IPS DF 4.7 (cell line): ENCODE results near the gene TIAM1.

Experiments
- DNase-seq: peaks from one replicate; pipeline ENCODE4 v3.0.0-alpha.2; 2013; ENCODE audit warnings: low spot score; ENCODE audit errors: extremely low read depth

The TIAM1 gene

GRCh38 chr21:31356440-31356839, 12.4 kb upstream of the TIAM1 start:
- no peak for DNase-seq

- DNase-seq, result no peak
Observed at GRCh38 chr21:31354604-31355443, 10.8 kb upstream of the TIAM1 start.

- DNase-seq, result no peak
Observed at GRCh38 chr21:31354122-31354521, 10.1 kb upstream of the TIAM1 start.

GRCh38 chr21:31352836-31353235, 8.8 kb upstream of the TIAM1 start:
- DNase-seq, result no peak

- DNase-seq, result no peak
Observed at GRCh38 chr21:31351960-31352359, 7.9 kb upstream of the TIAM1 start.

GRCh38 chr21:31351438-31351837, 7.4 kb upstream of the TIAM1 start:
- DNase-seq, result no peak

GRCh38 chr21:31349208-31349607, 5.1 kb upstream of the TIAM1 start:
- no peak for DNase-seq

GRCh38 chr21:31348188-31348587, 4.1 kb upstream of the TIAM1 start:
- no peak for DNase-seq

- DNase-seq, result no peak
Observed at GRCh38 chr21:31347435-31348032, 3.5 kb upstream of the TIAM1 start.

GRCh38 chr21:31346256-31346821, 2.3 kb upstream of the TIAM1 start:
- DNase-seq, result no peak

GRCh38 chr21:31345136-31345535, 1.1 kb upstream of the TIAM1 start:
- no peak for DNase-seq

GRCh38 chr21:31343030-31343510, 991 bp downstream of the TIAM1 start:
- DNase-seq, result no peak

GRCh38 chr21:31342348-31342747, 1.7 kb downstream of the TIAM1 start:
- DNase-seq, result no peak

- DNase-seq, result no peak
Observed at GRCh38 chr21:31340942-31341487, 3.0 kb downstream of the TIAM1 start.

- DNase-seq, result no peak
Observed at GRCh38 chr21:31340514-31340913, 3.5 kb downstream of the TIAM1 start.

GRCh38 chr21:31339721-31340120, 4.3 kb downstream of the TIAM1 start:
- no peak for DNase-seq

- DNase-seq, result no peak
Observed at GRCh38 chr21:31338908-31339368, 5.1 kb downstream of the TIAM1 start.

- DNase-seq, result no peak
Observed at GRCh38 chr21:31337996-31338907, 5.8 kb downstream of the TIAM1 start.

GRCh38 chr21:31337086-31337485, 7.0 kb downstream of the TIAM1 start:
- no peak for DNase-seq

GRCh38 chr21:31336739-31337040, 7.4 kb downstream of the TIAM1 start:
- no peak for DNase-seq
